HEK293 (cell line): Measurements from ENCODE around the gene HLA-DMB.

Experiments
- BCL11A ChIP-seq: fragments of 450-650 bp; formaldehyde crosslinking; IDR thresholded peaks from 2 replicates; pipeline ENCODE4 v1.5.1; 2016; ENCODE audit warnings: low read depth, missing biosample characterization, missing genetic modification characterization
- CTCF ChIP-seq: fragments of 450-650 bp; formaldehyde crosslinking; IDR thresholded peaks from 2 replicates; pipeline ENCODE4 v1.5.1; 2016; ENCODE audit warnings: missing biosample characterization, missing genetic modification characterization
- GLIS2 ChIP-seq: fragments of 450-650 bp; formaldehyde crosslinking; IDR thresholded peaks from 2 replicates; pipeline ENCODE4 v1.5.1; 2016; ENCODE audit warnings: missing biosample characterization, missing genetic modification characterization
- TCF7L2 ChIP-seq: IDR thresholded peaks from 2 replicates; pipeline ENCODE4 v1.6.1; 2011; ENCODE audit warnings: low read depth, mild to moderate bottlenecking, inconsistent platforms, low read length, moderate library complexity, borderline replicate concordance
- ZFP3 ChIP-seq: fragments of 450-650 bp; formaldehyde crosslinking; IDR thresholded peaks from 2 replicates; pipeline ENCODE4 v1.5.1; 2016; ENCODE audit warnings: low read depth, missing biosample characterization, missing genetic modification characterization
- ZNF146 ChIP-seq: fragments of 450-650 bp; formaldehyde crosslinking; IDR thresholded peaks from 2 replicates; pipeline ENCODE4 v1.5.1; 2016; ENCODE audit warnings: missing biosample characterization, missing genetic modification characterization
- ZNF558 ChIP-seq: fragments of 450-650 bp; formaldehyde crosslinking; IDR thresholded peaks from 2 replicates; pipeline ENCODE4 v1.5.1; 2016; ENCODE audit warnings: missing biosample characterization, missing genetic modification characterization
- TF ChIP-seq, protein P1 (sequence below): fragments of 450-650 bp; formaldehyde crosslinking; IDR thresholded peaks from 2 replicates; pipeline ENCODE4 v1.5.1; 2017; ENCODE audit warnings: missing biosample characterization, missing genetic modification characterization

GRCh38 chr6:32974541-32975308, 33.9 kb upstream of the HLA-DMB start:
- TF ChIP-seq, protein P1, sequence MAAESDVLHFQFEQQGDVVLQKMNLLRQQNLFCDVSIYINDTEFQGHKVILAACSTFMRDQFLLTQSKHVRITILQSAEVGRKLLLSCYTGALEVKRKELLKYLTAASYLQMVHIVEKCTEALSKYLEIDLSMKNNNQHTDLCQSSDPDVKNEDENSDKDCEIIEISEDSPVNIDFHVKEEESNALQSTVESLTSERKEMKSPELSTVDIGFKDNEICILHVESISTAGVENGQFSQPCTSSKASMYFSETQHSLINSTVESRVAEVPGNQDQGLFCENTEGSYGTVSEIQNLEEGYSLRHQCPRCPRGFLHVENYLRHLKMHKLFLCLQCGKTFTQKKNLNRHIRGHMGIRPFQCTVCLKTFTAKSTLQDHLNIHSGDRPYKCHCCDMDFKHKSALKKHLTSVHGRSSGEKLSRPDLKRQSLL (tag by site-specific recombination), result no peak
- TF ChIP-seq BCL11A (tag by site-specific recombination) (no peak), ZNF146 (tag by site-specific recombination) (no peak), CTCF (tag by site-specific recombination) (no peak), ZFP3 (tag by site-specific recombination) (no peak), GLIS2 (tag by site-specific recombination) (no peak; the same call in 1 of the 2 replicates), ZNF558 (tag by site-specific recombination) (no peak), TCF7L2 (no peak)
